Prostate gland (tissue), 2 donors: ENCODE results near the gene CDK19.

Experiments used
- CTCF ChIP-seq, 4 experiments: fragments of 200-600 bp in 2 of 4; fragments of 450-650 bp in 2 of 4; sonication (generic) in 2 of 4; IDR thresholded peaks; 1 replicate in 3 of 4; 2 replicates in 1 of 4; pipeline ENCODE4 v1.5.1; 2016 to 2019; ENCODE audit warnings: antibody characterized with exemption in 4 of 4, mild to moderate bottlenecking in 2 of 4, moderate library complexity in 2 of 4
- POLR2A ChIP-seq: fragments of 450-650 bp; IDR thresholded peaks from one replicate; pipeline ENCODE4 v1.6.1; 2016; ENCODE audit warnings: antibody characterized with exemption, mild to moderate bottlenecking
- POLR2AphosphoS5 ChIP-seq: sonication (generic); formaldehyde crosslinking; IDR thresholded peaks from one replicate; pipeline ENCODE4 v1.6.1; 2017; ENCODE audit warnings: antibody characterized with exemption

GRCh38 chr6:110849781-110850180, 34.5 kb upstream of the CDK19 start:
- TF ChIP-seq CTCF (IDR thresholded peaks at IDR 0.05) (no peak), POLR2A (no peak), POLR2AphosphoS5 (no peak)
